Ovary (tissue), 3 donors: ENCODE measurements around the gene PPP1R13L.

Source experiments
- EP300 ChIP-seq: sonication (generic); formaldehyde crosslinking; IDR thresholded peaks from one replicate; pipeline ENCODE4 v1.6.1; 2017; ENCODE audit warnings: antibody characterized with exemption
- POLR2A ChIP-seq: fragments of 450-650 bp; IDR thresholded peaks from one replicate; pipeline ENCODE4 v1.6.1; 2017; ENCODE audit warnings: antibody characterized with exemption, mild to moderate bottlenecking, moderate library complexity
- TF ChIP-seq, protein P1 (sequence below), 3 donors: fragments of 450-650 bp in 2 of 3; fragments of 200-600 bp in 1 of 3; IDR thresholded peaks; one replicate each; pipeline versions ENCODE4 v1.5.1 to v1.8.0; 2016 to 2022; ENCODE audit warnings: antibody characterized with exemption in 3 of 3, mild to moderate bottlenecking in 1 of 3
- donor health status: DM: no; HTN: no; CAD: no.

DNA sequence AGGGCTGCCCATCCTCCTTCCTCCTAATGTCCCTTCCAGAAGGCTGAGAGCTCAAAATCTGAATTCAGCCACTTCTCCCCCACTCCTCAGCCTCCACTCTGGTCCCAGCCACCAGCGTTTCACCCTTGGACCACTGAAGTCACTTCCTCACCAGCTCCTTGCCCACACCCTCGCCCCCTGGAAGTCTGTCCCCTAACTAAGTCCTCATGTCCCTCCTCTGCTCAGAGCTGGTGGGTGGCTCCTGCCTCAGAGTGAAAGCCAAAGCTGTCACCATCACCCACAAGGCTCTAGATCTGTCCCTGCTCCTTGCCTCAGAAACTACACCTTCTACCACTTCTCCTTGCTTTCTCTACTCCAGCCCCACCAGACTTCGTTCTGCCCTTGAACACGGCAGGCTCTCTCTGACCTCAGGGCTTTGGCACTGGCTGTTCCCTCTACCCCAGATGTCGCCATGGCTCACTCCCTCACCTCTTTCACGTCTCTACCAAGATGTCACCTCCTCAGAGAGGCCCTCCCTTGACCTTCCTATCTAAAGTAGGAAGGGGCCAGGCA, 17.2 kb upstream of the PPP1R13L start:
- no peak for TF ChIP-seq EP300
- TF ChIP-seq, protein P1, sequence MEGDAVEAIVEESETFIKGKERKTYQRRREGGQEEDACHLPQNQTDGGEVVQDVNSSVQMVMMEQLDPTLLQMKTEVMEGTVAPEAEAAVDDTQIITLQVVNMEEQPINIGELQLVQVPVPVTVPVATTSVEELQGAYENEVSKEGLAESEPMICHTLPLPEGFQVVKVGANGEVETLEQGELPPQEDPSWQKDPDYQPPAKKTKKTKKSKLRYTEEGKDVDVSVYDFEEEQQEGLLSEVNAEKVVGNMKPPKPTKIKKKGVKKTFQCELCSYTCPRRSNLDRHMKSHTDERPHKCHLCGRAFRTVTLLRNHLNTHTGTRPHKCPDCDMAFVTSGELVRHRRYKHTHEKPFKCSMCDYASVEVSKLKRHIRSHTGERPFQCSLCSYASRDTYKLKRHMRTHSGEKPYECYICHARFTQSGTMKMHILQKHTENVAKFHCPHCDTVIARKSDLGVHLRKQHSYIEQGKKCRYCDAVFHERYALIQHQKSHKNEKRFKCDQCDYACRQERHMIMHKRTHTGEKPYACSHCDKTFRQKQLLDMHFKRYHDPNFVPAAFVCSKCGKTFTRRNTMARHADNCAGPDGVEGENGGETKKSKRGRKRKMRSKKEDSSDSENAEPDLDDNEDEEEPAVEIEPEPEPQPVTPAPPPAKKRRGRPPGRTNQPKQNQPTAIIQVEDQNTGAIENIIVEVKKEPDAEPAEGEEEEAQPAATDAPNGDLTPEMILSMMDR (IDR thresholded peaks at IDR 0.05): no peak
- TF ChIP-seq POLR2A: no peak
